VCaP (cell line): ENCODE results near the gene N4BP2L2.

Experiments used
- H3K27ac ChIP-seq: fragments of 450-650 bp; 2 replicates; pipeline ENCODE4 v1.5.1; 2017
- TF ChIP-seq, protein P1 (sequence below): fragments of 450-650 bp; conservative IDR thresholded peaks from 2 replicates; pipeline ENCODE4 v1.5.1; 2017; ENCODE audit warnings: mild to moderate bottlenecking, moderate library complexity

N4BP2L2 gene

DNA sequence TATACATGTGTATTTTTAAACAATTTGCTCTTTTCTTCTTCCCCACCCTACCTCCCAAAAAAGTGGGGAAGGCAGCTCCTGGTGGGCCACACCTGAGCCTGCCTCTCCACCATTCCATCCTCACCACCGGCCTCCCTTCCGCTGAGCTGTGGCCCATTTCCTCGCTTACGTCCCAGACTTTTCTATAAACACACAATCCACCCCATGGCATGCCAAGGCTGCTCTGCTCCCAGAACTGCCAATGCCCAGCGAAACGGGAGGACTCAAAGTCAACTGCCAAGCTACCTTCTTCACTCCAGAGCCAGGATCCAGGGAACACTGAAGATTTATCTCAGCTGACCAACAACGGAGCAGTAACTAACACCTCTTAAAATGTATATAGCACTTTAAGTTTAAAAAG, 113.4 kb downstream of the N4BP2L2 start:
- TF ChIP-seq, protein P1, sequence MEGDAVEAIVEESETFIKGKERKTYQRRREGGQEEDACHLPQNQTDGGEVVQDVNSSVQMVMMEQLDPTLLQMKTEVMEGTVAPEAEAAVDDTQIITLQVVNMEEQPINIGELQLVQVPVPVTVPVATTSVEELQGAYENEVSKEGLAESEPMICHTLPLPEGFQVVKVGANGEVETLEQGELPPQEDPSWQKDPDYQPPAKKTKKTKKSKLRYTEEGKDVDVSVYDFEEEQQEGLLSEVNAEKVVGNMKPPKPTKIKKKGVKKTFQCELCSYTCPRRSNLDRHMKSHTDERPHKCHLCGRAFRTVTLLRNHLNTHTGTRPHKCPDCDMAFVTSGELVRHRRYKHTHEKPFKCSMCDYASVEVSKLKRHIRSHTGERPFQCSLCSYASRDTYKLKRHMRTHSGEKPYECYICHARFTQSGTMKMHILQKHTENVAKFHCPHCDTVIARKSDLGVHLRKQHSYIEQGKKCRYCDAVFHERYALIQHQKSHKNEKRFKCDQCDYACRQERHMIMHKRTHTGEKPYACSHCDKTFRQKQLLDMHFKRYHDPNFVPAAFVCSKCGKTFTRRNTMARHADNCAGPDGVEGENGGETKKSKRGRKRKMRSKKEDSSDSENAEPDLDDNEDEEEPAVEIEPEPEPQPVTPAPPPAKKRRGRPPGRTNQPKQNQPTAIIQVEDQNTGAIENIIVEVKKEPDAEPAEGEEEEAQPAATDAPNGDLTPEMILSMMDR: no peak
- H3K27ac ChIP-seq: no peak overlapping the region

DNA sequence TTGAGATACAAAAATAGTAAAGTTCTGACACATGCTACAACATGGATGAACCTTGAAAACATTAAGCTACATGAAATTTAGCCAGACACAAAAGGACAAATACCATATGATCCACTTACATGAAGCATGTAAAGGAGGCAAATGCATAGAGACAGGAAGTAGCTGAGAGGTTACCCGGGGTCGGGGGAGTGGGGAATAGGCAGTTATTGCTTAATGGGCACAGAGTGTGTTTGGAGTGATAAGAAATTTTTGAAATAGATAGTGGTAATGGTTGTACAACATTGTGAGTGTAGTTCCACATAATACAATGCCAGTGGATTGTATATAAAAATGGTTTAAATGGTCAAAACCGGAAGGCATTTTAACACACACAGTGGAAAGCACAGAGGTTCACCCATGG, 115.0 kb downstream of the N4BP2L2 start:
- no peak overlapping the region for H3K27ac ChIP-seq
- TF ChIP-seq, protein P1: no peak

- no peak overlapping the region for H3K27ac ChIP-seq
- TF ChIP-seq, protein P1: no peak
Observed at GRCh38 chr13:32419862-32420261, 118.7 kb downstream of the N4BP2L2 start.

GRCh38 chr13:32417995-32418394, 120.6 kb downstream of the N4BP2L2 start:
- H3K27ac ChIP-seq: no peak overlapping the region
- TF ChIP-seq, protein P1: no peak

GRCh38 chr13:32415019-32415418, 123.6 kb downstream of the N4BP2L2 start:
- peak overlapping the region; percentile 81 for H3K27ac ChIP-seq
- TF ChIP-seq, protein P1: peak; percentile 70

DNA sequence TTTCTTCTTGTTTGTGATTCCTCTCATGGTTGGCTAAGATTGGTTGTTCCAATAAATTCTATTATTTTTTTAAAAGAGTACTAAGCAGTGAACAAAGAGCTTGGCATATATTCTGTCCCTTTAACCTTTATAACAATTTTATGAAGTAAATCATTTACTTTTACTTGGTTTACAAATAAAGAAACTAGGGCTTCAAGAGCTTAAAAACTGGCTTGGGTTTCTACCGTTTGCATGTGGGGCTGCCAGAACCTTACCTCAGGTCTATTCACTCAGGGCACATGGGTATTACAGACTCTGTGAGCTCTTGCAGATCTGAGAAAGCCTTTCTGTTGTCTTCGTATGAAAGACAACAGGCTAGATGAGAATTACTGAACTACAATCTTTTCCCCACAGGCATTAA, 124.0 kb downstream of the N4BP2L2 start:
- peak overlapping the region; percentile 81 for H3K27ac ChIP-seq
- TF ChIP-seq, protein P1: no peak

DNA sequence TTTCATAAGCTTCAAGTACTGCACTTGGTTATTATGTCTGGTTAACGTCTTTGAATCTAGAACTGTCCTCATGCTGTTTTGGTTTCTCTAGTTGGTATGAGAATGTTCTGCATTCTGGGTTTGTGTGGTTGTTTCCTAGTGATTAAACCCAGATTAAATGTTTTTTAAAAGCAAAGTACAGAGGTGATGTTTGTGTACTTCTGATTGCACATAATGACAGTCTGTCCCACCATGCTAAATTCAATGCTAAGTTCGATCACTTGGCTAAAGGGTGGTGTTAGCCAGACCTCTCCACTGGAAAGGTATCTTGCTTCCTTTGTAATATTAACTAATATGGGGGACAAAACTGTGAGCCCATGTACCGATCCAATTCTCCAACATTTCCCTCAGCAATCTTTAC, 125.3 kb downstream of the N4BP2L2 start:
- H3K27ac ChIP-seq: peak overlapping the region; percentile 81; the same call in 1 of the 2 replicates
- TF ChIP-seq, protein P1: no peak
